HG02610 (cell line): Measurements from ENCODE around the gene CETN1.

Experiments used
- ATAC-seq: cut with Tn5 transposase; IDR thresholded peaks from one replicate; pipeline ENCODE4 v1.9.1; 2021; ENCODE audit warnings: mild to moderate bottlenecking, moderate library complexity; ENCODE audit not compliant: unreplicated experiment

The CETN1 gene

GRCh38 chr18:580154-580553 lies at the start of gene CETN1:
Gene CETN1 (plus strand): TSS chr18:580380. CDS start chr18:580409, 29 bp downstream.
- no peak for ATAC-seq

- no peak for ATAC-seq
Measured at GRCh38 chr18:532018-532417, 48.2 kb upstream of the CETN1 start.

GRCh38 chr18:532632-533031 lies 47.5 kb upstream of the CETN1 start:
- no peak for ATAC-seq

GRCh38 chr18:533995-534601 lies 46.1 kb upstream of the CETN1 start:
- ATAC-seq = no peak

- ATAC-seq = no peak
Measured at GRCh38 chr18:543447-544078, 36.6 kb upstream of the CETN1 start.

- ATAC-seq = no peak
Measured at GRCh38 chr18:549967-550366, 30.2 kb upstream of the CETN1 start.

- ATAC-seq = no peak
Measured at GRCh38 chr18:551404-552061, 28.6 kb upstream of the CETN1 start.

GRCh38 chr18:555705-556457 lies 24.3 kb upstream of the CETN1 start:
- no peak for ATAC-seq

- ATAC-seq = no peak
Measured at GRCh38 chr18:564708-565561, 15.2 kb upstream of the CETN1 start.

- no peak for ATAC-seq
Measured at GRCh38 chr18:565562-566061, 14.6 kb upstream of the CETN1 start.

- no peak for ATAC-seq
Measured at GRCh38 chr18:567122-567521, 13.1 kb upstream of the CETN1 start.

- ATAC-seq = no peak
Measured at GRCh38 chr18:568731-569130, 11.4 kb upstream of the CETN1 start.

GRCh38 chr18:570256-570655 lies 9.9 kb upstream of the CETN1 start:
- ATAC-seq = no peak

- ATAC-seq = no peak
Measured at GRCh38 chr18:570697-571096, 9.5 kb upstream of the CETN1 start.

GRCh38 chr18:572091-572830 lies 7.9 kb upstream of the CETN1 start:
- ATAC-seq = no peak

GRCh38 chr18:572831-573289 lies 7.3 kb upstream of the CETN1 start:
- no peak for ATAC-seq

- ATAC-seq = no peak
Measured at GRCh38 chr18:573385-573784, 6.8 kb upstream of the CETN1 start.

GRCh38 chr18:574149-574860 lies 5.9 kb upstream of the CETN1 start:
- ATAC-seq = no peak
